Epithelial cell of esophagus (primary cell): ENCODE results near the gene MGAT4B.

Experiments used
- DNase-seq: peaks from one replicate; pipeline ENCODE4 v3.0.0; 2010; ENCODE audit warnings: low read depth
- H3K4me3 ChIP-seq: 2 replicates; pipeline ENCODE4 v1.5.1; 2011; ENCODE audit warnings: mild to moderate bottlenecking, low read length, control low read depth
- CTCF ChIP-seq: IDR thresholded peaks from 2 replicates; pipeline ENCODE4 v1.5.1; 2011; ENCODE audit warnings: low read depth, mild to moderate bottlenecking, low read length, control low read depth, inconsistent platforms; ENCODE audit not compliant: insufficient read depth; ENCODE audit errors: missing control alignments

Gene MGAT4B

GRCh38 chr5:179773686-179774040 is 33.0 kb downstream of the MGAT4B start:
- H3K4me3 ChIP-seq = no peak overlapping the region
- TF ChIP-seq CTCF = no peak
- DNase-seq = no peak

- no peak overlapping the region for H3K4me3 ChIP-seq
- TF ChIP-seq CTCF = no peak
- no peak for DNase-seq
These were observed 34.3 kb downstream of the MGAT4B start for GRCh38 chr5:179772351-179772750.

- DNase-seq = no peak
- no peak overlapping the region for H3K4me3 ChIP-seq
- no peak for TF ChIP-seq CTCF
These were observed 35.3 kb downstream of the MGAT4B start for GRCh38 chr5:179771311-179771895.

GRCh38 chr5:179769796-179770195 is 36.9 kb downstream of the MGAT4B start:
- no peak for TF ChIP-seq CTCF
- H3K4me3 ChIP-seq = no peak overlapping the region
- DNase-seq = no peak

GRCh38 chr5:179769271-179769670 is 37.4 kb downstream of the MGAT4B start:
- TF ChIP-seq CTCF = no peak
- H3K4me3 ChIP-seq = no peak overlapping the region
- DNase-seq = no peak

- H3K4me3 ChIP-seq = no peak overlapping the region
- no peak for TF ChIP-seq CTCF
- peak; percentile 21 for DNase-seq
These were observed 38.2 kb downstream of the MGAT4B start for GRCh38 chr5:179768326-179769085.

GRCh38 chr5:179767496-179768100 is 39.1 kb downstream of the MGAT4B start:
- H3K4me3 ChIP-seq = no peak overlapping the region
- no peak for DNase-seq
- no peak for TF ChIP-seq CTCF
